Thyroid gland (tissue), 4 donors: ENCODE measurements around the gene SHTN1. TPM values are rescaled to one million over a fixed set of nuclear protein-coding genes. Genes with fewer than 3 reads are reported as not detected.

ENCODE experiments used
- DNase-seq, 2 donors: peaks; one replicate each; pipeline ENCODE4 v3.0.0-alpha.2; 2019
- H3K27ac ChIP-seq, 3 donors: fragments of 200-600 bp; sonication (generic); 1 replicate in 2 of 3; 2 replicates in 1 of 3; pipeline ENCODE4 v1.5.1; 2016 to 2019; ENCODE audit warnings: mild to moderate bottlenecking in 1 of 3, moderate library complexity in 1 of 3
- H3K27me3 ChIP-seq: fragments of 200-600 bp; sonication (generic); one replicate; pipeline ENCODE4 v1.5.1; 2019
- H3K36me3 ChIP-seq, 2 donors: fragments of 200-600 bp; sonication (generic); one replicate each; pipeline ENCODE4 v1.5.1; 2016 to 2019
- H3K4me1 ChIP-seq, 2 donors: fragments of 200-600 bp; sonication (generic); one replicate each; pipeline ENCODE4 v1.5.1; 2017 to 2019
- H3K4me3 ChIP-seq, 3 donors: fragments of 200-600 bp; sonication (generic); replicated peaks in 1 of 3; 1 replicate in 2 of 3; 2 replicates in 1 of 3; pipeline ENCODE4 v1.5.1; 2016; ENCODE audit warnings: mild to moderate bottlenecking in 1 of 3
- H3K9me3 ChIP-seq: fragments of 200-600 bp; sonication (generic); one replicate; pipeline ENCODE4 v1.5.1; 2017
- POLR2A ChIP-seq, 2 donors: fragments of 450-650 bp; IDR thresholded peaks; one replicate each; pipeline ENCODE4 v1.6.1; 2017; ENCODE audit warnings: antibody characterized with exemption in 2 of 2, mild to moderate bottlenecking in 2 of 2, moderate library complexity in 1 of 2
- WGBS, 2 donors: methylation state at CpG; one replicate each; pipeline ENCODE4 v1.1.5; 2017; 5-methylcytosine and 5-hydroxymethylcytosine counted together
- intact Hi-C: fragments of 100-400 bp; cut with DNase I; formaldehyde crosslinking; loops from one replicate; pipeline ENCODE4 v1.15.1; 2023
- total RNA-seq, 4 donors: library from RNA; depleted of rRNA; stranded (reverse); fragments of >200 nt; gene quantifications; one replicate each; pipeline ENCODE4 v1.2.3, GENCODE V29; 2016
- TF ChIP-seq, protein P1 (sequence below), 6 experiments: fragments of 200-600 bp in 3 of 6; fragments of 450-650 bp in 3 of 6; sonication (generic) in 3 of 6; IDR thresholded peaks; one replicate each; pipeline ENCODE4 v1.5.1; 2016 to 2019; ENCODE audit warnings: antibody characterized with exemption in 6 of 6, mild to moderate bottlenecking in 2 of 6, inconsistent platforms in 1 of 6, moderate library complexity in 1 of 6

The SHTN1 gene
- total RNA-seq, 4 donors from 2014 or later = 31.6 to 103 (median 37.7) TPM

DNA sequence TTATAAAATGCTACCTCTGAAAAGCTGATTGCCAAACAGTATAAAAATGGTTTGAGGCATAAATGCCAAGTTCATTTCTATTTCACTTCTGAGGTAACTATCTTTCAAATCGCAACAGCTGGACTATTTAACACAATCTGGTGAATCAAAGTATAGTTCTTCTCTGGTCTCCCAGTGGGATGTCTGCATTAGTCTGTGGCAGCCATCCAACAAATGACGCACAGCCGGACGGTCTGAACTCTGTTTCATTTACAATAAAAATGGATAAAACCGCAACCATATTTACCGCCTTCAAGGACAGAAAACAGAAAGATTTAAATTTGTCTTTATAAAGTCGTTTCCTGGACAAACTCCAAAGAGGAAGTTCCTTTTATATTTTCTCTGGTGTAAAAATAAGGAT lies 113.8 kb downstream of the SHTN1 start:
- intact Hi-C loops = no loop called here
- DNase-seq = no peak
- no peaks in the 10 kb centered on the region for H3K27me3 ChIP-seq
- H3K36me3 ChIP-seq = peaks cover 0 to 3% of the 10 kb centered on the region in 2 donors
- no peaks in the 10 kb centered on the region for H3K9me3 ChIP-seq
- H3K4me3 ChIP-seq = no peak overlapping the region
- H3K4me1 ChIP-seq = no peaks in the 10 kb centered on the region
- TF ChIP-seq POLR2A (IDR thresholded peaks at IDR 0.05) = no peak
- TF ChIP-seq, protein P1, sequence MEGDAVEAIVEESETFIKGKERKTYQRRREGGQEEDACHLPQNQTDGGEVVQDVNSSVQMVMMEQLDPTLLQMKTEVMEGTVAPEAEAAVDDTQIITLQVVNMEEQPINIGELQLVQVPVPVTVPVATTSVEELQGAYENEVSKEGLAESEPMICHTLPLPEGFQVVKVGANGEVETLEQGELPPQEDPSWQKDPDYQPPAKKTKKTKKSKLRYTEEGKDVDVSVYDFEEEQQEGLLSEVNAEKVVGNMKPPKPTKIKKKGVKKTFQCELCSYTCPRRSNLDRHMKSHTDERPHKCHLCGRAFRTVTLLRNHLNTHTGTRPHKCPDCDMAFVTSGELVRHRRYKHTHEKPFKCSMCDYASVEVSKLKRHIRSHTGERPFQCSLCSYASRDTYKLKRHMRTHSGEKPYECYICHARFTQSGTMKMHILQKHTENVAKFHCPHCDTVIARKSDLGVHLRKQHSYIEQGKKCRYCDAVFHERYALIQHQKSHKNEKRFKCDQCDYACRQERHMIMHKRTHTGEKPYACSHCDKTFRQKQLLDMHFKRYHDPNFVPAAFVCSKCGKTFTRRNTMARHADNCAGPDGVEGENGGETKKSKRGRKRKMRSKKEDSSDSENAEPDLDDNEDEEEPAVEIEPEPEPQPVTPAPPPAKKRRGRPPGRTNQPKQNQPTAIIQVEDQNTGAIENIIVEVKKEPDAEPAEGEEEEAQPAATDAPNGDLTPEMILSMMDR (IDR thresholded peaks at IDR 0.05) = no peak
- no peak overlapping the region for H3K27ac ChIP-seq
- 63 to 69% methylated on average over 7 of the region's 7 CpGs for WGBS, 2 donors

DNA sequence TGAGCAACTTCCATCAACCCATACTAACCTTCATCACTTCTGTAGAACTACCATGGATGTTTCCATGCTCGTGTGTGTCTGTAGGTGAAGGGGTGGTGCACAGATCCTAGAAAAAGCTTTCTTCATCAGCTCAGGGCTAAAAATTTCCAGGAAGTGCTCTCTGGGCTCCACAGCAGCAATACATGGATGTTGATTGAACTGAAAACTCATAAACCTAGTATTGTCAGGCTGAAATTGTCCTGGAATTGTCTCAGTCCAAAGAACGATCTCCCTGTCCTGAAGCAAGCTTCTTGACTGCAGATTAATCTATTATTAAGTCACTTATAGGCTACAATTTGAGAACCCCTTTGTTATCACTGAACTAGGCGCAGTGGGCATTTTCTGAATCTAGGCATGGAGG lies 115.9 kb downstream of the SHTN1 start:
- TF ChIP-seq POLR2A (IDR thresholded peaks at IDR 0.05) = no peak
- TF ChIP-seq, protein P1 (IDR thresholded peaks at IDR 0.05) = no peak
- Histone ChIP-seq H3K4me1 (no peaks in the 10 kb centered on the region), H3K4me3 (no peak overlapping the region), H3K27ac (no peak overlapping the region), H3K27me3 (no peaks in the 10 kb centered on the region), H3K9me3 (no peaks in the 10 kb centered on the region), H3K36me3 (peaks cover 2 to 6% of the 10 kb centered on the region in 2 donors)
- WGBS, 2 donors = 90 to 98% methylated on average over 3 of the region's 3 CpGs
- DNase-seq = no peak
- intact Hi-C loops = no loop called here

DNA sequence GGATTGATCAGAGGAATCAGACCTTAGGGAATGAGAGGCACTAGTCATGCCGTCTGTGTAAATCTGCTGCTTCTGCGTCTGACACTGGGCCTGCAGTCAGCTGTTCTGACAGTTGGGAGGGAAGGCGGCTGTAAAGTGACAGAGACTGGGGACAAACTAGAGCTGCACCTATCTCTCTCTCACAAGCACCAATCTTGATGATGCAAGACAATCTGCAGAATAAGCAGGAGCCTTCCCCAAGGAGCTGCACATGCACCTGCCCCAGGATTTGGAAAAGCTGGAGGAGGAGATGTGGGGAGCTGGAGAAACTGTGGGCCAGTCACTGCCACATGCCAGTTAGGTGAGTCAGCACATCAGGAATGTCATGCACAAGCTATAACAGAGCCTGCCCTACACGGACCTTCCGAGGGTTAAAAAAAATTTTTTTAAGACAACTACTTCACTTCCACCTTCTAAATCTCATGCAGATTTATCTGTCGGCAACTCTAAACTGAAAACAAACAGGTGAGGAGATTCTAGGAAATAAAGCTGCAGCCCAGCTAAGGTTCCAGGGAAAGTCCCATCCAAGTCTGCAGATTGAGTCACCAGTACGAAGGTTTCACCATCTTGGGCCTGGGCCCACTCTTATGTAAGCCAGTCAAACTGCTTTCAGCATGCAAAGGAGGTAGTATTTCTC lies 116.5 kb downstream of the SHTN1 start:
- peaks cover 2 to 6% of the 10 kb centered on the region in 2 donors for H3K36me3 ChIP-seq
- no peak overlapping the region for H3K27ac ChIP-seq
- no peaks in the 10 kb centered on the region for H3K4me1 ChIP-seq
- no peaks in the 10 kb centered on the region for H3K27me3 ChIP-seq
- no peak for TF ChIP-seq POLR2A (IDR thresholded peaks at IDR 0.05)
- TF ChIP-seq, protein P1 (IDR thresholded peaks at IDR 0.05) = no peak
- intact Hi-C loops = no loop called here
- H3K9me3 ChIP-seq = no peaks in the 10 kb centered on the region
- DNase-seq = peak in 1 of 2 donors; percentile 21
- H3K4me3 ChIP-seq = no peak overlapping the region
- WGBS, 2 donors = 71 to 76% methylated on average over 7 of the region's 7 CpGs

DNA sequence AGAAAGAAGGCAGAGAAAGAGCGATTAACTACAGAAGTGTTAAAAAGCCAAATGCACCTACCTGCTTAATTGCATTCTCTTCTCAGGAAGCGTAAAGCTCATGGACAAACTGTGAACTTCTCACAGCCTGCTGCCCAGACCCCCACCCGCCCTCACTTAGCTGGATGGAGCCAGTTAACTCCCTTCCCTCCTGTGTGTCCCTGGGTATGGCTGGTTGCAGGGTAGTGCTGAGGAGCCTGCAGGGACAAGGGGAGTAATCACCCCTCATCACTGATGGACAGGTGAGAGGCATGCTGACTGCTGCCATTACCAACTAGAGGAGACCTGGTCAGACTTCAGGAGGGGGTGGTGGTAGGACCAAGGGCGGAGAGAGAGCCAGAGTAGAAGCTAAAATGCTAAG lies 118.2 kb downstream of the SHTN1 start:
- no peaks in the 10 kb centered on the region for H3K27me3 ChIP-seq
- no peak overlapping the region for H3K27ac ChIP-seq
- TF ChIP-seq POLR2A (IDR thresholded peaks at IDR 0.05) = no peak
- TF ChIP-seq, protein P1 (IDR thresholded peaks at IDR 0.05) = no peak
- H3K4me3 ChIP-seq = no peak overlapping the region
- no peak for DNase-seq
- H3K36me3 ChIP-seq = peaks cover 2 to 6% of the 10 kb centered on the region in 2 donors
- no peaks in the 10 kb centered on the region for H3K9me3 ChIP-seq
- H3K4me1 ChIP-seq = no peaks in the 10 kb centered on the region
- intact Hi-C loops = no loop called here
- WGBS, 2 donors = 97 to 98% methylated on average over 4 of the region's 4 CpGs

DNA sequence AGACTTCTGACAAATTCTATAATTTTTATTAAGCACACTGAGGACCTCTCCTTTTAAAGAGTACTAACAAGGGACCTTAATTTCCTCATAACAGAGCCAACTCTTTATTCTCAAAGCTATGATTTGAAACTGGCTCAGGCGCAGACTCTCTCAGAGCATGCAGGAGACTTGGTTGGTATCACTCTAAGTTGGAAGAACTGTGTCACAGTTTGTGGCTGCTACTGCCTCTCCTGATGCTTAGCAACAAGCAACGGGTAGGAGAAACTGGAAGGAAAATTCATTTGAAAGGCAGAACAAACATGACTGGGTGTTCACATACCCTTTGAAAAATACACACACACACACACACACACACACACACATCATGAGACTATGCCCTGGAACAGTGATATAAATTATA lies 122.3 kb downstream of the SHTN1 start:
- H3K36me3 ChIP-seq = peaks cover 2 to 6% of the 10 kb centered on the region in 2 donors
- no peak for DNase-seq
- no peak overlapping the region for H3K4me3 ChIP-seq
- 80 to 82% methylated on average over 2 of the region's 2 CpGs for WGBS, 2 donors
- H3K27me3 ChIP-seq = no peaks in the 10 kb centered on the region
- intact Hi-C loops = no loop called here
- no peak for TF ChIP-seq POLR2A (IDR thresholded peaks at IDR 0.05)
- TF ChIP-seq, protein P1 (IDR thresholded peaks at IDR 0.05) = no peak
- H3K27ac ChIP-seq = no peak overlapping the region
- no peaks in the 10 kb centered on the region for H3K9me3 ChIP-seq
- no peaks in the 10 kb centered on the region for H3K4me1 ChIP-seq
